OCI-LY7 (cell line): ENCODE data around the gene SMIM45.
A peak's percentile ranks its signal among the peaks of the same experiment; 100 is the strongest.

Source experiments
- BruUV-seq: library from RNA; stranded (reverse); fragments of 400-500 nt; replicated peaks from 2 replicates; lab custom pipeline; 2021; lab: Mats Ljungman, UMichigan
- CTCF ChIA-PET: fragments of 300-600 bp; sonication (Branson Sonifier 250); formaldehyde crosslinking; loops from one replicate; lab custom pipeline; 2022; ENCODE audit warnings: antibody characterized with exemption; ENCODE audit not compliant: unreplicated experiment; lab: Charles Lee
- POLR2A ChIA-PET: fragments of 300-600 bp; sonication (Branson Sonifier 250); formaldehyde crosslinking; loops from one replicate; lab custom pipeline; 2022; ENCODE audit warnings: antibody characterized with exemption; lab: Charles Lee
- DNase-seq: peaks from one replicate; pipeline ENCODE4 v3.0.0-alpha.2; 2015; ENCODE audit warnings: low spot score
- H2AFZ ChIP-seq: fragments of 200-600 bp; sonication (generic), shearing (Covaris generic); 2 replicates; pipeline ENCODE4 v1.6.1; 2014; ENCODE audit warnings: mild to moderate bottlenecking, antibody characterized with exemption, low read length, moderate library complexity
- H3K27ac ChIP-seq: fragments of 200-600 bp; sonication (generic); 2 replicates; pipeline ENCODE4 v1.5.1; 2014; ENCODE audit warnings: mixed run types, low read depth, mild to moderate bottlenecking, moderate library complexity, low read length, inconsistent platforms; ENCODE audit not compliant: poor library complexity, severe bottlenecking
- H3K36me3 ChIP-seq: fragments of 200-600 bp; sonication (generic); 2 replicates; pipeline ENCODE4 v1.6.1; 2014; ENCODE audit warnings: mild to moderate bottlenecking, antibody characterized with exemption, low read length, moderate library complexity, mixed read lengths; ENCODE audit not compliant: insufficient read depth
- H3K4me1 ChIP-seq: fragments of 200-600 bp; sonication (generic); 2 replicates; pipeline ENCODE4 v1.5.1; 2014; ENCODE audit warnings: mild to moderate bottlenecking, low read length; ENCODE audit not compliant: insufficient read depth, poor library complexity, severe bottlenecking
- H3K4me2 ChIP-seq: fragments of 200-600 bp; sonication (generic); 2 replicates; pipeline ENCODE4 v1.6.1; 2014; ENCODE audit warnings: mild to moderate bottlenecking, low read length
- H3K4me3 ChIP-seq: fragments of 200-600 bp; sonication (generic); 2 replicates; pipeline ENCODE4 v1.5.1; 2014; ENCODE audit warnings: mild to moderate bottlenecking, low read depth, low read length; ENCODE audit not compliant: poor library complexity, severe bottlenecking
- H3K79me2 ChIP-seq: fragments of 200-600 bp; sonication (generic); 2 replicates; pipeline ENCODE4 v1.6.1; 2016; ENCODE audit warnings: low read depth, mild to moderate bottlenecking, low read length, moderate library complexity, mixed read lengths; ENCODE audit not compliant: insufficient read depth
- H3K9me2 ChIP-seq: fragments of 200-600 bp; sonication (generic); 2 replicates; pipeline ENCODE4 v1.6.1; 2016; ENCODE audit warnings: mild to moderate bottlenecking, low read length, mixed read lengths; ENCODE audit not compliant: insufficient read depth
- H3K9me3 ChIP-seq: fragments of 200-600 bp; sonication (generic); 2 replicates; pipeline ENCODE4 v1.6.1; 2014; ENCODE audit warnings: mild to moderate bottlenecking, mixed run types, low read length, mixed read lengths
- H4K20me1 ChIP-seq: fragments of 200-600 bp; sonication (generic); 2 replicates; pipeline ENCODE4 v1.6.1; 2014; ENCODE audit warnings: mild to moderate bottlenecking, antibody characterized with exemption, low read length, moderate library complexity, mixed read lengths; ENCODE audit not compliant: insufficient read depth
- CTCF ChIP-seq: fragments of 200-600 bp; sonication (generic); conservative IDR thresholded peaks from 2 replicates; pipeline ENCODE4 v1.5.1; 2014; ENCODE audit warnings: mild to moderate bottlenecking, antibody characterized with exemption, low read length, moderate library complexity, mixed read lengths
- EZH2phosphoT487 ChIP-seq: fragments of 200-600 bp; sonication (generic); IDR thresholded peaks from 2 replicates; pipeline ENCODE4 v1.6.1; 2018; ENCODE audit warnings: low read depth, borderline replicate concordance, mild to moderate bottlenecking, mixed run types, antibody characterized with exemption, low read length, moderate library complexity, mixed read lengths
- intact Hi-C: fragments of 100-400 bp; cut with micrococcal nuclease; formaldehyde crosslinking; loops from one replicate; pipeline ENCODE4 v1.10.0; 2022; ENCODE audit not compliant: unreplicated experiment

SMIM45 gene

GRCh38 chr22:41996826-41997225, 44.9 kb downstream of the SMIM45 start:
- TF ChIP-seq CTCF (no peak), EZH2phosphoT487 (no peak)
- CTCF ChIA-PET: no interaction called here
- H2AFZ ChIP-seq: no peak overlapping the region
- no peaks in the 10 kb centered on the region for H3K9me2 ChIP-seq
- H3K79me2 ChIP-seq: no peaks in the 10 kb centered on the region
- intact Hi-C loops: no loop called here
- no peak overlapping the region for H3K27ac ChIP-seq
- H3K4me2 ChIP-seq: no peak overlapping the region
- no peak for DNase-seq
- no peaks in the 10 kb centered on the region for H3K9me3 ChIP-seq
- POLR2A ChIA-PET: no interaction called here
- no peak overlapping the region for H3K4me3 ChIP-seq
- no peaks in the 10 kb centered on the region for H4K20me1 ChIP-seq
- H3K36me3 ChIP-seq: no peaks in the 10 kb centered on the region
- no TSS peak for BruUV-seq
- peaks cover 8% of the 10 kb centered on the region for H3K4me1 ChIP-seq

GRCh38 chr22:41998361-41999261, 46.7 kb downstream of the SMIM45 start, which contains the start of gene WBP2NL:
TSS of gene WBP2NL (plus strand) at chr22:41998788. CDS start at chr22:41998819, 31 bp downstream.
- BruUV-seq: no TSS peak
- Histone ChIP-seq H3K36me3 (no peaks in the 10 kb centered on the region), H3K27ac (no peak within 1 kb of the TSS), H3K9me3 (no peaks in the 10 kb centered on the region), H3K4me2 (peak within 1 kb of the TSS; percentile 67), H3K79me2 (no peaks in the 10 kb centered on the region), H3K4me3 (peak within 1 kb of the TSS; percentile 63), H4K20me1 (no peaks in the 10 kb centered on the region), H3K9me2 (no peaks in the 10 kb centered on the region), H2AFZ (peak within 1 kb of the TSS; percentile 73; the same call in 1 of the 2 replicates), H3K4me1 (peaks cover 8% of the 10 kb centered on the region)
- TF ChIP-seq CTCF (no peak), EZH2phosphoT487 (no peak)
- ChIA-PET CTCF (no interaction called here), POLR2A (no interaction called here)
- intact Hi-C loops: no loop called here
- peak; percentile 86 for DNase-seq

GRCh38 chr22:42000466-42000865, 48.5 kb downstream of the SMIM45 start:
- Histone ChIP-seq H3K36me3 (no peaks in the 10 kb centered on the region), H3K27ac (no peak overlapping the region), H3K4me3 (no peak overlapping the region), H3K9me3 (no peaks in the 10 kb centered on the region), H3K79me2 (no peaks in the 10 kb centered on the region), H4K20me1 (no peaks in the 10 kb centered on the region), H3K4me1 (peaks cover 8% of the 10 kb centered on the region), H3K4me2 (no peak overlapping the region), H3K9me2 (no peaks in the 10 kb centered on the region), H2AFZ (no peak overlapping the region)
- no peak for DNase-seq
- BruUV-seq: no TSS peak
- TF ChIP-seq EZH2phosphoT487: no peak
- TF ChIP-seq CTCF: no peak
- ChIA-PET CTCF (no interaction called here), POLR2A (no interaction called here)
- intact Hi-C loops: no loop called here
